ENCODE data around the gene METTL25B. TPM values are rescaled to one million over a fixed set of nuclear protein-coding genes. Genes with fewer than 3 reads are reported as not detected.

Gene METTL25B
- total and polyA plus RNA-seq, 10 of the 15 experiments (the other 5 are each of a cell fraction or from before 2014, with no cell fraction given) = 5.9 to 25.2 (median 13.5) TPM

- TF ChIP-seq MYC (IDR thresholded peaks at IDR 0.05; ENCODE audit: insufficient read depth, insufficient read length, insufficient replicate concordance, low read length, severe bottlenecking) (peak; percentile 58), ZSCAN29 (IDR thresholded peaks at IDR 0.05) (peak; percentile 78), YY1 (IDR thresholded peaks at IDR 0.05; ENCODE audit: low read depth, low read length) (peak; percentile 99), FOXK2 (IDR thresholded peaks at IDR 0.05) (no peak), MYB (IDR thresholded peaks at IDR 0.05; ENCODE audit: borderline replicate concordance, low read depth, low read length) (0 out of 2 replicates have a peak, but pooled peaks have one; percentile 26), CREM (IDR thresholded peaks at IDR 0.05; ENCODE audit: low read depth) (peak; percentile 98), NR2C1 (IDR thresholded peaks at IDR 0.05) (peak; percentile 76), MTA2 (IDR thresholded peaks at IDR 0.05; ENCODE audit: low read depth) (no peak), BHLHE40 (IDR thresholded peaks at IDR 0.05; ENCODE audit: borderline replicate concordance in 1 of 2, low read depth in 2 of 2, low read length in 1 of 2) (peak in 1 of 2 experiments; percentile 7; a peak in 1 of 4 replicates), RBBP5 (conservative IDR thresholded peaks at IDR 0.05) (peak; percentile 61; the same call in 1 of the 2 replicates), EGR1 (IDR thresholded peaks at IDR 0.05; ENCODE audit: borderline replicate concordance in 1 of 2, low read depth in 2 of 2, low read length in 2 of 2) (peak in 1 of 2 experiments; percentile 5; a peak in 1 of 3 replicates), YBX1 (IDR thresholded peaks at IDR 0.05) (no peak), MEF2A (IDR thresholded peaks at IDR 0.05; ENCODE audit: insufficient read depth, low read depth, low read length) (no peak), TCF3 (IDR thresholded peaks at IDR 0.05; ENCODE audit: borderline replicate concordance, insufficient read depth, low read depth, low read length) (0 out of 2 replicates have a peak, but pooled peaks have one; percentile 32), EED (IDR thresholded peaks at IDR 0.05; ENCODE audit: low read depth) (peak; percentile 53; the same call in 1 of the 2 replicates), WRNIP1 (IDR thresholded peaks at IDR 0.05; ENCODE audit: borderline replicate concordance, low read depth, low read length) (0 out of 2 replicates have a peak, but pooled peaks have one; percentile 76), CHD4 (IDR thresholded peaks at IDR 0.05) (no peak), ESRRA (IDR thresholded peaks at IDR 0.05; ENCODE audit: low read length) (peak; percentile 71), GABPA (IDR thresholded peaks at IDR 0.05; ENCODE audit: low read depth) (peak; percentile 89), SREBF2 (IDR thresholded peaks at IDR 0.05; ENCODE audit: low read length) (no peak), NKRF (conservative IDR thresholded peaks at IDR 0.05) (peak; percentile 96), ZNF622 (IDR thresholded peaks at IDR 0.05) (no peak), MXI1 (IDR thresholded peaks at IDR 0.05; ENCODE audit: low read depth, low read length) (peak; percentile 44), SMARCA5 (IDR thresholded peaks at IDR 0.05) (peak; percentile 95), IKZF1 (conservative IDR thresholded peaks at IDR 0.05) (peak; percentile 100)
- TF ChIP-seq, protein P1, sequence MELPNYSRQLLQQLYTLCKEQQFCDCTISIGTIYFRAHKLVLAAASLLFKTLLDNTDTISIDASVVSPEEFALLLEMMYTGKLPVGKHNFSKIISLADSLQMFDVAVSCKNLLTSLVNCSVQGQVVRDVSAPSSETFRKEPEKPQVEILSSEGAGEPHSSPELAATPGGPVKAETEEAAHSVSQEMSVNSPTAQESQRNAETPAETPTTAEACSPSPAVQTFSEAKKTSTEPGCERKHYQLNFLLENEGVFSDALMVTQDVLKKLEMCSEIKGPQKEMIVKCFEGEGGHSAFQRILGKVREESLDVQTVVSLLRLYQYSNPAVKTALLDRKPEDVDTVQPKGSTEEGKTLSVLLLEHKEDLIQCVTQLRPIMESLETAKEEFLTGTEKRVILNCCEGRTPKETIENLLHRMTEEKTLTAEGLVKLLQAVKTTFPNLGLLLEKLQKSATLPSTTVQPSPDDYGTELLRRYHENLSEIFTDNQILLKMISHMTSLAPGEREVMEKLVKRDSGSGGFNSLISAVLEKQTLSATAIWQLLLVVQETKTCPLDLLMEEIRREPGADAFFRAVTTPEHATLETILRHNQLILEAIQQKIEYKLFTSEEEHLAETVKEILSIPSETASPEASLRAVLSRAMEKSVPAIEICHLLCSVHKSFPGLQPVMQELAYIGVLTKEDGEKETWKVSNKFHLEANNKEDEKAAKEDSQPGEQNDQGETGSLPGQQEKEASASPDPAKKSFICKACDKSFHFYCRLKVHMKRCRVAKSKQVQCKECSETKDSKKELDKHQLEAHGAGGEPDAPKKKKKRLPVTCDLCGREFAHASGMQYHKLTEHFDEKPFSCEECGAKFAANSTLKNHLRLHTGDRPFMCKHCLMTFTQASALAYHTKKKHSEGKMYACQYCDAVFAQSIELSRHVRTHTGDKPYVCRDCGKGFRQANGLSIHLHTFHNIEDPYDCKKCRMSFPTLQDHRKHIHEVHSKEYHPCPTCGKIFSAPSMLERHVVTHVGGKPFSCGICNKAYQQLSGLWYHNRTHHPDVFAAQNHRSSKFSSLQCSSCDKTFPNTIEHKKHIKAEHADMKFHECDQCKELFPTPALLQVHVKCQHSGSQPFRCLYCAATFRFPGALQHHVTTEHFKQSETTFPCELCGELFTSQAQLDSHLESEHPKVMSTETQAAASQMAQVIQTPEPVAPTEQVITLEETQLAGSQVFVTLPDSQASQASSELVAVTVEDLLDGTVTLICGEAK (IDR thresholded peaks at IDR 0.05; ENCODE audit: borderline replicate concordance) = peak; percentile 91
These were observed 39.0 kb downstream of the METTL25B start, which contains the start of gene PRCC (continued) for GRCh38 chr1:156767101-156767878.

Data from GM12878 (cell line).